Heart left ventricle (tissue), 16 donors: ENCODE data around the gene SLC6A11. TPM values are rescaled to one million over a fixed set of nuclear protein-coding genes. Genes with fewer than 3 reads are reported as not detected.

ENCODE experiments used
- ATAC-seq, 4 donors: fragments of 200-7000 bp; cut with Tn5 transposase; one replicate each; pipeline ENCODE4 v1.9.1; 2020 to 2022; ENCODE audit warnings: moderate library complexity in 4 of 4, mild to moderate bottlenecking in 3 of 4, moderate number of reproducible peaks in 1 of 4
- DNase-seq, 5 donors: peaks; one replicate each; pipeline ENCODE4 v3.0.0-alpha.2; 2020
- H3K27ac ChIP-seq, 12 donors: fragments of 200-600 bp; sonication (generic) in 4 of 12; one replicate each; pipeline versions ENCODE4 v1.5.0 to v1.8.0; 2016 to 2022; ENCODE audit warnings: mild to moderate bottlenecking in 2 of 12
- H3K27me3 ChIP-seq, 9 donors: fragments of 200-600 bp; sonication (generic) in 2 of 9; one replicate each; pipeline versions ENCODE4 v1.5.1 to v1.8.0; 2016 to 2022; ENCODE audit warnings: mild to moderate bottlenecking in 3 of 9
- H3K36me3 ChIP-seq, 9 donors: fragments of 200-600 bp; sonication (generic) in 2 of 9; one replicate each; pipeline versions ENCODE4 v1.5.0 to v1.8.0; 2018 to 2022; ENCODE audit warnings: mild to moderate bottlenecking in 2 of 9
- H3K4me1 ChIP-seq, 12 donors: fragments of 200-600 bp; sonication (generic) in 4 of 12; one replicate each; pipeline versions ENCODE4 v1.5.0 to v1.8.0; 2016 to 2022; ENCODE audit warnings: mild to moderate bottlenecking in 3 of 12
- H3K4me3 ChIP-seq, 12 donors: fragments of 200-600 bp; sonication (generic) in 4 of 12; one replicate each; pipeline versions ENCODE4 v1.5.0 to v1.8.0; 2017 to 2022; ENCODE audit warnings: mild to moderate bottlenecking in 9 of 12, moderate library complexity in 4 of 12
- H3K9me3 ChIP-seq, 12 donors: fragments of 200-600 bp; sonication (generic) in 4 of 12; one replicate each; pipeline versions ENCODE4 v1.5.0 to v1.8.0; 2016 to 2022; ENCODE audit warnings: mild to moderate bottlenecking in 1 of 12
- CTCF ChIP-seq, 12 donors: fragments of 200-600 bp; sonication (generic) in 4 of 12; IDR thresholded peaks; one replicate each; pipeline versions ENCODE4 v1.5.0 to v1.8.0; 2018 to 2022; ENCODE audit warnings: antibody characterized with exemption in 12 of 12, mild to moderate bottlenecking in 5 of 12
- POLR2A ChIP-seq, 2 donors: fragments of 450-650 bp; IDR thresholded peaks; one replicate each; pipeline ENCODE4 v1.6.1; 2017; ENCODE audit warnings: antibody characterized with exemption in 2 of 2, mild to moderate bottlenecking in 2 of 2, moderate library complexity in 2 of 2
- WGBS, 4 donors: extraction: QIAGEN DNeasy Blood & Tissue Kit in 2 of 4; methylation state at CpG; one replicate each; pipeline versions ENCODE4 v1.1.5 to v1.1.7; 2013 to 2018; 5-methylcytosine and 5-hydroxymethylcytosine counted together
- intact Hi-C, 10 donors: fragments of 100-400 bp; cut with DNase I; formaldehyde crosslinking; loops; one replicate each; pipeline versions ENCODE4 v1.11.1 to v1.14.2; 2022
- polyA plus RNA-seq, 2 donors: library from polyadenylated mRNA; stranded (reverse); fragments of 200-250 nt; gene quantifications; one replicate each; pipeline ENCODE4 v1.2.3, GENCODE V29; 2013
- total RNA-seq, 9 donors: library from RNA; depleted of rRNA in 2 of 9; stranded (reverse); fragments of >200 nt in 2 of 9; fragmentation: NEBNext Ultra II Directional in 3 of 9; extraction: Animal tissue kit (Norgen Biotek cat#: 25700) in 3 of 9; gene quantifications; one replicate each; pipeline versions ENCODE4 v1.1.0 to v1.2.4, GENCODE V29; 2016 to 2023
- donor health status: ischemic (EF 13 %, LVEDD 7.1; RV severe dilation, severe dysfunction).
- donor health status: healthy with polysubstance abuse.
- donor health status: DM: no; HTN: yes; CAD: no.
- donor health status: DM: no; HTN: no; CAD: no.
- donor health status: ischemic (EF 25% LVEDD 6.9; RV normal size, moderate dysfunction).
- donor health status: ischemic (EF 25% LVEDD 5.7; RV mildly dilated, moderate dysfunction).
- donor health status: healthy.
- donor health status: DM: yes; HTN: yes; CAD: no.
- donor health status: ischemic (EF 35%, LVEDD 5.7; RV mildly dilated, moderate dysfunction).
- donor health status: nonischemic (EF 11% LVEDD 7.7; RV severe dilation, severe dysfunction).
- donor health status: DM: yes; HTN: yes; CAD: no.
- donor health status: PGD.
- donor health status: ischemic (EF 29% LVEDD 5.4; RV normal size, mild dysfunction).
- donor health status: nonischemic (EF 23%, LVEDD 6.1; RV moderate dilation, normal function).

The SLC6A11 gene
- total and polyA plus RNA-seq, 11 donors = not detected

GRCh38 chr3:10912786-10913185 is 96.8 kb downstream of the SLC6A11 start:
- H3K27ac ChIP-seq = no peak overlapping the region
- 62 to 75% (median 67%) methylated on average over 3 of the region's 3 CpGs for WGBS, 4 donors
- ATAC-seq = no peak
- intact Hi-C loops = no loop called here
- H3K4me3 ChIP-seq = no peak overlapping the region
- H3K9me3 ChIP-seq = peaks cover 0 to 11% (median 5%) of the 10 kb centered on the region in 12 donors
- H3K27me3 ChIP-seq = peaks cover 0 to 25% (median 3%) of the 10 kb centered on the region in 9 donors
- H3K4me1 ChIP-seq = no peaks in the 10 kb centered on the region
- TF ChIP-seq CTCF (IDR thresholded peaks at IDR 0.05) (no peak), POLR2A (IDR thresholded peaks at IDR 0.05) (no peak)
- no peaks in the 10 kb centered on the region for H3K36me3 ChIP-seq
- DNase-seq = no peak

- Histone ChIP-seq H3K4me1 (no peaks in the 10 kb centered on the region), H3K27ac (no peak overlapping the region), H3K27me3 (peaks cover 0 to 29% (median 0%) of the 10 kb centered on the region in 9 donors), H3K36me3 (no peaks in the 10 kb centered on the region), H3K9me3 (peaks cover 0 to 4% (median 0%) of the 10 kb centered on the region in 12 donors), H3K4me3 (no peak overlapping the region)
- DNase-seq (no peak), ATAC-seq (no peak)
- 32 to 44% (median 41%) methylated on average over 5 of the region's 5 CpGs for WGBS, 4 donors
- TF ChIP-seq POLR2A (IDR thresholded peaks at IDR 0.05) (no peak), CTCF (IDR thresholded peaks at IDR 0.05) (no peak)
- intact Hi-C loops = no loop called here
These were observed 99.3 kb downstream of the SLC6A11 start for GRCh38 chr3:10915376-10915775.

GRCh38 chr3:10917176-10917575 is 101.1 kb downstream of the SLC6A11 start:
- Histone ChIP-seq H3K4me3 (no peak overlapping the region), H3K27me3 (peaks cover 0 to 25% (median 2%) of the 10 kb centered on the region in 9 donors), H3K4me1 (no peaks in the 10 kb centered on the region), H3K9me3 (peaks cover 0 to 18% (median under 1%) of the 10 kb centered on the region in 12 donors), H3K36me3 (no peaks in the 10 kb centered on the region), H3K27ac (no peak overlapping the region)
- no peak for ATAC-seq
- WGBS, 4 donors = 66 to 72% (median 70%) methylated on average over 3 of the region's 3 CpGs
- intact Hi-C loops = no loop called here
- TF ChIP-seq CTCF (IDR thresholded peaks at IDR 0.05) (no peak), POLR2A (IDR thresholded peaks at IDR 0.05) (no peak)
- no peak for DNase-seq

- TF ChIP-seq CTCF (IDR thresholded peaks at IDR 0.05) (no peak), POLR2A (IDR thresholded peaks at IDR 0.05) (no peak)
- H3K4me3 ChIP-seq = no peak overlapping the region
- intact Hi-C loops = no loop called here
- peaks cover 0 to 23% (median under 1%) of the 10 kb centered on the region in 12 donors for H3K9me3 ChIP-seq
- DNase-seq (no peak), ATAC-seq (no peak)
- WGBS, 4 donors = 84 to 90% (median 85%) methylated on average over 10 to 11 of the region's 11 CpGs
- H3K36me3 ChIP-seq = no peaks in the 10 kb centered on the region
- no peaks in the 10 kb centered on the region for H3K4me1 ChIP-seq
- H3K27ac ChIP-seq = no peak overlapping the region
- H3K27me3 ChIP-seq = peaks cover 0 to 19% (median 0%) of the 10 kb centered on the region in 9 donors
These were observed 102.0 kb downstream of the SLC6A11 start for GRCh38 chr3:10918011-10918410.
